GM18498 (cell line): ENCODE data around the gene FUT8.
"Not testable (repeated sequence)": the region's sequence is repeated elsewhere in the genome, so short reads cannot be mapped to it uniquely, and the experiment has no call there.

Experiments used
- ATAC-seq: cut with Tn5 transposase; IDR thresholded peaks from one replicate; pipeline ENCODE4 v1.9.1; 2021; ENCODE audit warnings: mild to moderate bottlenecking, moderate library complexity; ENCODE audit not compliant: unreplicated experiment

The FUT8 gene

GRCh38 chr14:65415613-65416012 is 3.1 kb downstream of the FUT8 start:
- no peak for ATAC-seq

DNA sequence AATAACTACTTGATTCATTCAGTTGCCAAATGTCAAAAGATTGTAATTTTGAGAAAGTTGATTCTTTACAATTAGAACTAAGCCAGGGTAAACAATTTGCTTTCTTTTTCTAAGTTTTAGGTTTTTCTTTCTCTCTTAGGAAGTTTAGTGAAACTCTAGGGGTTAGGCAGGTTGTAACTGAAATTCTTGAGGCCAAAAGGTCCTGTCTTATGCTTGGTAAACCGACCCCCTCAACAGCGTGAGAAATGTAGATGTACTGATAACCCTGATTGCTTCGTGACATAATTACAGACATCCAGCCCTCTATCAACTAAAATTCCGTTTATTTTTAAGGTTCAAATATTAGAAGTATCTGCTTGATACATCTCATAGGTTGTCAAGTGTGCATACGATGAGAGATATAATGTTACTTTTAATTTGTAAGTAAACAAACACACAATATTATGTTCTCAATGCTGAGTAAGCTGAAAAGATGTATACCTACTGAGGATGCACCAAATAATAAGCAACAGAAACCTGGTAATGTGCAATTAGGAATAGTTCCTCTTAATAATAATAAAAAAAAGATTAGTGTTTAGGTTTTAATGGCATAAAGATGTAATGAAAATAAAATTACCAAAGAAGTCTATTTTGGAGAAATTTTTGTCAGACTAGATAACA is 7.2 kb downstream of the FUT8 start:
- no peak for ATAC-seq

GRCh38 chr14:65421201-65421981 is 8.9 kb downstream of the FUT8 start:
- ATAC-seq = no peak

- no peak for ATAC-seq
Measured at GRCh38 chr14:65422088-65422834, 9.7 kb downstream of the FUT8 start.

DNA sequence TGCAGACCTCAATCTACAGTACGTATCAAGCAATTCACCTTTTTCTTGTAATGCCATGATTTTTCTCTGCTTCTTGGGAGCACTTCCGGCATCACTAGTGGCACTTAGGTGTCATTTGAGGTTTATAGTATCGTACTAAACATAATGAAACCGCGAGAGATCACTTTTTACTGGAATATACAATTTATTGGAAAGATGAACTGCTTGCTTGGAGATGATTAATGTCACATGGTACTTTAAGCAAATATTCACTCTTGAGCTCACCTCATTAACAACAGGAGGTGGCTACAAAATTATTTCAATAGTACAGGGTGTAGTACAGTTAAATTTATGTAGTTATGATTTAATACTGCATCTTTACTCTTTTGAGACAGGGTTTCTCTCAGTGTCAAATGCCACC is 11.5 kb downstream of the FUT8 start:
- ATAC-seq = no peak

DNA sequence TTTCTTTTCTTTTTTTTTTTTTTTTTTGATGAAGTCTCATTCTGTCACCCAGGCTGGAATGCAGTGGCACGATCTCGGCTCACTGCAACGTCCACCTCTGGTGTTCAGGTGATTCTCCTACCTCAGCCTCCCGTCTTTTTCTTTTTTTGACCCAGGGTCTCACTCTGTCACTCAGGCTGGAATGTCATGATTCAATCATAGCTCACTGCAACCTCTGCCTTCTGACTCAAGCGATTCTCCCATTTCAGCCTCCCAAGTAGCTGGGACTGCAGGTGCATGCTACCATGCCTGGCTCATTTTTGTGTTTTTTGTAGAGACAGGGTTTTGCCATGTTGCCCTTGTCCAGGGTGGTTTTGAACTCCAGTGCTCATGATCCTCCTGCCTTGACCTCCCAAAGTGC is 12.0 kb downstream of the FUT8 start:
- no peak for ATAC-seq

- no peak for ATAC-seq
Measured at GRCh38 chr14:65425885-65426284, 13.4 kb downstream of the FUT8 start.

- ATAC-seq = not testable (repeated sequence)
Measured at GRCh38 chr14:65426902-65427301, 14.4 kb downstream of the FUT8 start.

- no peak for ATAC-seq
Measured at GRCh38 chr14:65428691-65429090, 16.2 kb downstream of the FUT8 start.

DNA sequence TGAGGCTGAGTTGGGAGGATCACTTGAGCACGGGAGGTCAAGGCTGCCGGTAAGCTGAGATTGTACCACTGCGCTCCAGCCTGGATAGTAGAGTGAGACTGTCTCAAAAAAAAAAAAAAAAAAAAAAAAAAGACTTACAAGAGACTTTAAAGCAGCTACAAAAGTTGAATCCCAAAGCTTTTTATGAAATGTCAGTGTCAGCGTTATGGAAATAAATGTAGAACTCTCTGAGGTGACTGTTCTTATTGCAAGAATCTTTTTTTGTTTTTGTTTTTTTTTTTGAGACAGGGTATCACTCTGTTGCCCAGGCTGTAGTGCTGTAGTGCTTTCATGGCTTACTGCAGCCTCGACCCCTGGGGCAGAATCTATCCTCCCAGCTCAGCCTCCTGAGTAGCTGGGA is 17.2 kb downstream of the FUT8 start:
- ATAC-seq = no peak

- no peak for ATAC-seq
Measured at GRCh38 chr14:65431245-65431644, 18.7 kb downstream of the FUT8 start.

- ATAC-seq = no peak
Measured at GRCh38 chr14:65431951-65432350, 19.4 kb downstream of the FUT8 start.

DNA sequence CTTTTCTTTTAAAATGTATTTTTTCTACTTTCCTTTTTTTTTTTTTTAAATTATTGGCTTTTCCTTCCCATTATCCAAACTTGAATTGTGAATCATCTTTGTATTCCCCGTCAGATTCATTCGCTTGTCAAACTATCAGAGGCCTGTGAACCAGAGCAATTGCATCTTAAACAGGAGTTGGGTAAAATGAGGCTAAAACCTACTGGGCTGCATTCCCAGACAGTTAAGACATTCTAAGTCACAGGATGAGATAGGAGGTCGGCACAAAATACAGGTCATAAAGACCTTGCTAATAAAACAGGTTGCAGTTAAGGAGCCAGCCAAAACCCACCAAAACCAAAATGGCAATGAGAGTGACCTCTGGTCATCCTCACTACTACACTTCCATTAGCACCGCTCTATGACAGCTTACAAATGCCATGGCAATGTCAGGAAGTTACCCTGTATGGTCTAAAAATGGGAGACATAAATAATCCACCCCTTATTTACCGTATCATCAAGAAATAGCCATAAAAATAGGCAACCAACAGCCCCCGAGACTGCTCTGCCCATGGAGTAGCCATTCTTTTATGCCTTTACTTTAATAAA is 19.9 kb downstream of the FUT8 start:
- peak; percentile 9 for ATAC-seq

- peak; percentile 44 for ATAC-seq
Measured at GRCh38 chr14:65433157-65433556, 20.6 kb downstream of the FUT8 start.

GRCh38 chr14:65433646-65434045 is 21.1 kb downstream of the FUT8 start:
- ATAC-seq = peak; percentile 28

- no peak for ATAC-seq
Measured at GRCh38 chr14:65434216-65434850, 21.8 kb downstream of the FUT8 start.

DNA sequence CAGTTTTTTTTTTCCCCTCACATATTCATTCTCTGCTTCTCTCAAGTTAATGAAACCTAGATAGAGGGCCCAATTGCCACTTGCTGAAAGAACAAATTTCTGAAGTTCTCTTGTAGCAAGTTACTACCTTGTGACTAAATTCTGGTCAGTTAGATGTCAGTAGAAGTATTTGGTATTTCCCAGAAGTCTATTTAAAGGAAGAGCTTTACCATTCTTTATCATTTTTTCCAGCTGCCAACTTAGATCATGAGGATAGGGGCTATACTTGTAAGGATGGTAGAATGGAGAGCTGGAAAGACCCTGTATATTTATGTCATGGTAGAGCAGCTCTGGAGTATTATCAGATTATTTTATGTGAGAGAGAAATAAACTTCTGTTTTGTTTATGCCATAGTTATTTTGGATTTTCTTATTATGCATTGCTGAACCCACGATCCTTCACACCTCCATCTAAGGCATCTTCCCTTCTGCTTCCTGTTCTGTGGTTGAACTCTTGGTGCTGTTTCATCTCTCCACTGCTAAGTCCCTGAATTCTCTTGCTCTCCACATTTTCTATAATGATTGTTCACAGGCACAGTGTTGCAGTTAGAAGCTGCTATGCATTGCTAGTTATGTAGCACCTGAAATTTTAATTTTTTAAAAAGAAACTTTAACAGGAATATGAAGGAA is 25.9 kb downstream of the FUT8 start:
- ATAC-seq = no peak

DNA sequence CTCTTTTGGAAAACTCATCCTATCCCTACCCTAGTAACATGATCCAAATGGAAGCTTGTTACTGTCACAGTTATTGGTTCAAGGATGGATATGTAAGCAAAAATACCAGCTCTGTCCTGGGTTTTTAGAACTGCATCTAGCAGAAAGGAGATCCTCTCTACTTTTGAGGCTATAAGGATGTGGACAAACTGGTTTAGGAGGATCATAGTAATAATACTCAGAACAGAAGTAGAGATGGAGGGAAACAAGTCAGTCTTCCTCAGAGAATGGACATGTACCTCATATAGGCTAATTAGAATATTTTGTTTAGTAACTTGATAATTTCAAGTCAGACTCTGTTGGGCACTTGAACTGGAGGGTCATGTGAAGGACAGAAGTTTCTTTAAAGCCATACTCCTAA is 26.6 kb downstream of the FUT8 start:
- no peak for ATAC-seq

DNA sequence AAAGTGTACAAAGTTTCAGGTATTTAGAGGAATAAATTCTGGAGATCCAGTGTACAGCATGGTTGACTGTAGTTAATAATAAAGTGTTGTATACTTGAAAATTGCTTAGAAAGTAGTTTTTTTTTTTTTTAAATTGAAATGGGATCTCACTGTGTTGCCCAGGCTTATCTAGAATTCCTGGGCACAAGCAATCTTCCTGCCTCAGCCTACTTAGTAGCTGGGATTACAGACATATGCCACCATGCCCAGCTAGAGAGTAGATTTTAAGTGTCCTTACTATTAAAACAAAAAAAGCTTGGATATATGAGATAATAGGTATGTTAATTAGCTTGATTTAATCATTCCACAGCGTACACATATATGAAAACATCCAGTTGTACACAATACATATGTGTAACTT is 27.7 kb downstream of the FUT8 start:
- no peak for ATAC-seq

- ATAC-seq = no peak
Measured at GRCh38 chr14:65444230-65444629, 31.7 kb downstream of the FUT8 start.
